HUDEP-2 (cell line): ENCODE data around the gene IPCEF1.

ENCODE experiments used
- DNase-seq, 76 experiments: peaks; one replicate each; lab custom pipeline; 2025; ENCODE audit not compliant: unreplicated experiment in 76 of 76; lab: John Stamatoyannopoulos, UW

Gene IPCEF1

DNA sequence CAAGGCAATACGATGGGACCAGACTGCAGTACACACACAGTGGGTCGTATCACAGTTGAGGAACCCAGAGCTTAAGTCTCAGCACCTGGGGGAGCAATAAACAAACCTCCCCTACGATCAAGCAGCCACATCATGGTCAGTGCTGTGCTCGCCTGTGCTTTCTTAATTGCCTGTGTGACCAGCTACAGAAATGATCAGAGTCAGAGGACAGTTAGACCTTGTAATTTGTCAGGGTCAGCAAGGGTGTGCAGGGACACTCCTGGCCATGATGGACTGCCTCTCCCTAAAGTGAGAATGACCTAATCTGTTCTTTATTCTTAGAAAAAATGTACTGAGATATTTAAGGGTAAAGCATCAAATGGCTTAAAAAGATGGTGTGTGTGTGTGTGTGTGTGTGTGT is 239.1 kb downstream of the IPCEF1 start:
- DNase-seq = no peak

DNA sequence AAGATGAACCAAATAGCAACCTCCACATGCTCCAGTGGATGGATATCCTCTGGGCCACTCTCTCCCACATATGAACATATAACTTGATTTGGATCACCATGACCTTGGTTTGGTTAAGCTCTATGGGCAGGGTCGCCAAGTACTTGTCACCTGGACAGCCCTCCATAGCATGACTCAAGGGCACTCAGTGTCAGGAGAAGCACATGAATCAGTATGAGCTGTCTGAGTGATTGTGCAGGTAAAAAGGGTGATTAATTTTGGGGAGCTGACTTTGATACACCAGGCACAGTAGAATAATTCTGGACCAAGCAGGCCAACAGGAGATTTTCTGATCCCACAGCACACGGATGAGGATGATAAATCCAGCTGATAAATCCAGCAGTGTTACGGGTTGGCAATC is 243.2 kb downstream of the IPCEF1 start:
- no peak for DNase-seq

GRCh38 chr6:154112181-154112809 is 244.3 kb downstream of the IPCEF1 start:
- DNase-seq = no peak

DNA sequence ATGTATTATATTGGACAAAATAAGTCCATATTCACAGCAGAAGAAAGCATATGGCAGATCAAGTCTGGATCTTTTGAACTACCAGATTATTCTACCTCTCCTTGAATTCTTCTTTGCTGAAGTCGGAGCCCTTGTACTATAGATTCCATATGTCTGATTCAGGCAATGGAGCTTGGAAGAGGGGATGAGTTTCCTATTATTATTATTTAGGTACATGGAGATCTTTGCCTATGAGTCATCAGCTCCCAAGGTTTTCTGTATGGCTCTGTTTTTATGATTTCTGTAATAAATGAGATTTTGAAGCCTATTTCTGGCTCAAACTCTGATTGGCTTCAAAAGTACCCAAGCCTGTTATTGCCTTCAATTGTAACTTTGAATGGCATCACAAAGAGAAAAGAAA is 245.6 kb downstream of the IPCEF1 start:
- no peak for DNase-seq

DNA sequence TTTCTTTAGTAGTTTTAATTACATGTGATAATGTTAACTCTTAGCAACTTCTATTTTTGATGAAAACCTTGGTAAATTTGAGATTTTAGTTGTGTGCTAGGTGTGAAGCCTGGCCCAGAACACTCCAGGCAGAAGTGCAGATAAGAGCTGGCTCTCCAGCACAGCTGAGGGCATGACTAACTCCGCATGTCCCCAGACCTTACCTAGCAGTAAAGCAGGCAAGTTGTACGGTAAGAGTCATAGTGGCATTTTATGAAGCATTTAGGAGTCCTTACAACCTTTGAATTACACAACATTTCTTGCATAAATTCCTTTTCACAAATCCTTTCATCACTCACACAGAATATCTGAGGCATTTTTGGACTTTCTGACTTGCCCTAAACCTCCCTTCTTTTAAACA is 250.4 kb downstream of the IPCEF1 start:
- DNase-seq = no peak
